ELF-1 (cell line): ENCODE results near the gene PORCN.
A peak's percentile ranks its signal among the peaks of the same experiment; 100 is the strongest.
"Not testable (repeated sequence)": the region's sequence is repeated elsewhere in the genome, so short reads cannot be mapped to it uniquely, and the experiment has no call there.

ENCODE experiments used
- DNase-seq: peaks from one replicate; pipeline ENCODE4 v3.0.0-alpha.2; 2016; ENCODE audit warnings: low read depth, low spot score

The PORCN gene

GRCh38 chrX:48540028-48540375 lies 31.2 kb downstream of the PORCN start:
- no peak for DNase-seq

DNA sequence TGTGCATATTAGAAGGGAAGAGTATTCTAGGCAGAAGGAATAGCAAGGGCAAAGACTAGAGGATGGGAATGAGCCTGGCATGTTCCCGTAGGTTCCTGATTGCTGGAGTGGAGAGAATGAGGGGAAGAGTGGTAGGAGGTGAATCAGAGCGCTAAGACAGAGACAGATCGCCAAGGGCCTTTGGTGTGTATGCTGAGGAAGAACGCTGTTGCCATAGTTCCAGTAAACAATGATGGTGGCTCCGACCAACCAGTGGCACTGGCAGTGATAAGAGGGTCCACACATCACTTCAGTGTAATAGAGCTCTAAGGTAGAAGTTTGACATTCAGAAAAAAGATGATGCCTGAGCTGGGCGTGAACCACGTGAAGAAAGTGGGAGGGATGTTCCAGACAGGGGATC lies 31.7 kb downstream of the PORCN start:
- DNase-seq = peak; percentile 31

GRCh38 chrX:48541140-48541814 lies 32.5 kb downstream of the PORCN start:
- DNase-seq = no peak

DNA sequence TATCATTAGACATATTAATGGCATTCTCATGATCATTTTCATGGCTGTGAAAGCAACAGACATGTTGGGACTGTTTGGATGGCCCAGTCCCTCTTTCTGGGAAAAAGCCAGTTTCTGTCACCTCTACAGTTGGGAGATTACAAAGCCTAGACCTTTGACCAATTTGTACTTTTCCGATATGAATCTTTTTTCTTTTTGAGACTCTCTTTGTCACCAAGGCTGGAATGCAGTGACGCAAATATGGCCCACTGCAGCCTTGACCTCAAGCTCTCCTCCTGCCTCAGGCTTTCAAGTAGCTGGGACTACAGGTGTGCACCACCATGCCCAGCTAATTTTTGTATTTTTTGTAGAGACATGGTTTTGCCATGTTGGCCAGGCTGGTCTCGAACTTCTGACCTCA lies 40.1 kb downstream of the PORCN start:
- no peak for DNase-seq

DNA sequence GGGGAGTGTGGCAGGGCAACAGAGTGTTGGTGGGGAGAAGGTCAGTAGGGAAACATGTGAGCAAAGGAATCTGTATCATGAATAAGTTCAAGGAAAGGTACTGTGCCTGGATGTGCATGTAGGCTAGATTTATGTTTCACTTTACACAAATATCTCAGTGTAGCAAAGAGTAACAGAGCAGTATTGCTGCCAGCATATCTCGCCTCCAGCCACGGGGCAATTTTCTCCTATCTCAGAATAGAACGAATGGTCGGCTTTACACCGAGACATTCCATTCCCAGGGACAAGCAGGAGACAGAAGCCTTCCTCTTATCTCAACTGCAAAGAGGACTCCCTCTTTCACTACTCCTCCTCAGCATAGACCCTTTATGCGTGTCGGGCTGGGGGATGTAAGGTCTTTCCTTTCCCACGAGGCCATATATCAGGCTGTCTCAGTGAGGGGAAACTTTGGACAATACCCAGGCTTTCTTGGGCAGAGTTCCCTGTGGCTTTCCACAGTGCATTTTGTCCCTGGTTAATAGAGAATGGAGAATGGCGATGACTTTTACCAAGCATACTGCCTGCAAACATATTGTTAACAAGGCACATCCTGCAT lies 47.0 kb downstream of the PORCN start:
- not testable (repeated sequence) for DNase-seq

GRCh38 chrX:48558271-48558670 lies 49.5 kb downstream of the PORCN start:
- no peak for DNase-seq

DNA sequence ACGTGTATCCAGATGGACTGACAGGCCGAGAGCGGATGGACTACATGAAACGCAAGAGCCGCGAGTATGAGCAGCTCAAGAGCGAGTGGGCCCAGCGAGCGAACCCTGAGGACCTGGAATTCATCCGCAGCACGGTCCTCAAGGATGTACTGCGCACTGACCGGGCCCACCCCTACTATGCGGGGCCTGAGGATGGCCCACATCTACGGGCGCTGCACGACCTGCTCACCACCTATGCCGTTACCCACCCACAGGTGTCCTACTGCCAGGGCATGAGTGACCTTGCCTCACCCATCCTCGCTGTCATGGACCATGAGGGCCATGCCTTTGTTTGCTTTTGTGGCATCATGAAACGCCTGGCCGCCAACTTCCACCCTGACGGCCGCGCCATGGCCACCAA lies 50.8 kb downstream of the PORCN start:
- no peak for DNase-seq

DNA sequence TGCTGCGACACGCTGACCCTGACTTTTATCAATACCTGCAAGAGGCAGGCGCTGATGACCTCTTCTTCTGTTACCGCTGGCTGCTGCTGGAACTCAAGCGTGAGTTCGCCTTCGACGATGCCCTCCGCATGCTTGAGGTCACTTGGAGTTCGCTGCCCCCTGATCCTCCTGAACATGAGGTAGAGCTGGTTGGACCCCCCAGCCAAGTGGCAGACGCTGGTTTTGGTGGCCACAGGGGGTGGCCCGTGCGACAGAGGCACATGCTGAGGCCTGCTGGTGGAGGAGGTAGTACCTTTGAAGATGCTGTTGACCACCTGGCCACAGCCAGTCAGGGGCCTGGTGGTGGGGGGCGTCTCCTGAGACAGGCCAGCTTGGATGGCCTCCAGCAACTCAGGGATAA lies 51.3 kb downstream of the PORCN start:
- DNase-seq = no peak

- DNase-seq = no peak
These were observed 51.9 kb downstream of the PORCN start for GRCh38 chrX:48560681-48561080.

DNA sequence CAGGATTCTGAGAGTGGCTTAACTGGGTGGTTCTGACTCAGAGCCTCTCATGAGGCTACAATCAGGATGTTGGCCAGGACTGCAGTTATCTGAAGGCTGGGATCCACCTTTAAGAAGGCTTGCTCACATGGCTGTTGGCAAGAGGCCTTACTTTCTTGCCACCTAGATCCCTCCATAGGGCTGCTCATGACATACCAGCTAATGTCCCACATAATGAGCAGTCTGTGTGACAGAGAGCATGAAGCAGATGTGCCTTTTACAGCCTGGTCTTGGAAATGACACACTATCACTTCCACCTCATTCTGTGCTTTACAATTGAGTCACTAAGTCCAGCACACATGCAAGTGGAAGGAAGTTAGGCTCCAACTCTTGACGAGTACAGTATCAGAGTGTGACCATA lies 61.2 kb downstream of the PORCN start:
- no peak for DNase-seq
